HG02870 (cell line): ENCODE measurements around the gene XNDC1N.

Experiments used
- ATAC-seq: cut with Tn5 transposase; IDR thresholded peaks from one replicate; pipeline ENCODE4 v1.9.1; 2021; ENCODE audit warnings: mild to moderate bottlenecking, moderate library complexity; ENCODE audit not compliant: unreplicated experiment

Gene XNDC1N, protein sequence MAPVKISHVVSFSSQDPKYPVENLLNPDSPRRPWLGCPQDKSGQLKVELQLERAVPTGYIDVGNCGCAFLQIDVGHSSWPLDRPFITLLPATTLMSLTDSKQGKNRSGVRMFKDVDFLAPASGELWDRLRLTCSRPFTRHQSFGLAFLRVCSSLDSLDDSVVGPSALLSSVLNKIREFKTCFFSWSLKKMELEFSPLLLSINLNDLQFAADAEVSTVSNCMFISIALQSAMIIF

DNA sequence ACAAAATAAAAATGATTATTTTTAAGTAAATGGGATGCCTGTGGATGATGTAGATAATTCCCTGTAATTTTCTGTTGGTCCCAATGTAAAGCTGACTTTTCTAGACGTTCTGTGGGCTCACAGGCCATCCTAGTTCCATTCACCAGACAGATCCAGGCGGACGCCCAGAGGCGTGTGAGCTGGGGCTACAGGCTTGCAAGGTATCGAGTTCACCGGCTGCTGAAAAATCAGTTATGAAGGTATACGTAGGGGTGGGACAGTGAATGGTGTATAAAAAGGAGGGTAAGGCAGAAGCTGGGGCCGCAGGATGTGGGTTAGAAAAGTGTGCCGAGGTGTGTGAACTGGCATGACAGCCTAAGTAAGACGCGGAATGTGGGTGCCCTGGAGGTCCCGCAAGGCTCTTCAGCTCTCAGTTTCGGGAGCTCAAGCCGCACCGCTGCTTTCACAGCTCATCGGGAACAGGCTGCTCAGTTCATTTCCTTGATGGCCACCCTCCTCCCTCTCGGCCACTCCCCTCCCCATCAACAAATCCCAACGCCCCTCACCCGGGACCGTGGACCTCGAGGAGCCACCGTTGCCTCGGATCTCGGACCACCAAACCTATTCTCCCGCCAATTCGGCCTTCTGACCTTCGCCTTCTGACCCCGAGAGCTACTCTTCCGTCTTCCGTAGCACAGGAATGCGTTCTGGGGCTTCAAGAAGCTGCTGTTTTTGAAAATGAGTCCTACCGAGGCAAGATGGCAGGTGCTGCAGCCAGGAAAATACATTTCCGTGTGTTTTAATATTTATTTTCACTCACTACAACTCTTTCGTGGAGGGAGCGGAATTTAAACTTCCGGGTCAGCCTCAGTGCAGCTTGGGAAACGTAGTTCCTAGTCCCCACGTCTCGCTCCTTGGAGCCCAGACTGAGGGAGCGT lies at the start of gene XNDC1N:
Gene XNDC1N (minus strand): TSS at position 775 of the 917 bp plus-strand sequence. CDS start 5,241 bp downstream, outside the sequence.
- ATAC-seq, result peak; percentile 71

DNA sequence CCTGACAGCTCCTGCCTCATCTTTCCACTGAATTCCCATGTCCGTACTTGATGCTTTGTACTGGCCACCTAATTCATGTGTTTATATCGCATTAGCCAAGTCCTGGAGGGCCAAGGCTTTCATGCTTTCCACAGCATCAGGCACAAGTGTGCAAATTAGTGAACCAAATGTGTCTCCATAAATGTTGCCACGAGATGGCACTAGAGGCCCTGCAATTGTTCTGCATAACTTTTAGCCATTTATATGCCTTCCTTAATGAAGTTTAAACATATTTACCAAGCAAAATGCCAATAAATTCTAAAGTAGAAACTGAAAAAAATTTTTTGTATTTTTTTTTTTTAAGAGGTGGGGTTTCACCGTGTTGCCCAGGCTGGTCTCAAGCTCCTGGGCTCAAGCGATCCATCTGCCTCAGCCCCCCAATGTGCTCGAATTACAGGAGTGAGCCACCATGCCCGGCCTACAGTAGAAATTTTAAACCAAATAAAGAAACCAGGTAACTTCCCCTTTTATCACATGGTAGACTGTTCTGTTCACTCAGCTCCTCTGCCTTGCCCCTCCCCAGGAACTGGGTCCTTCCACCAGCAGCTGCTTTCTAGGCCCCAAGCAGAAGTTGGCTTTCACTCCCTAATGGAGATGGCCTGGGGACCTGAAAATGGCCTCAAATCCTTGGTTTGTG lies 49.5 kb upstream of the XNDC1N start:
- no peak for ATAC-seq

DNA sequence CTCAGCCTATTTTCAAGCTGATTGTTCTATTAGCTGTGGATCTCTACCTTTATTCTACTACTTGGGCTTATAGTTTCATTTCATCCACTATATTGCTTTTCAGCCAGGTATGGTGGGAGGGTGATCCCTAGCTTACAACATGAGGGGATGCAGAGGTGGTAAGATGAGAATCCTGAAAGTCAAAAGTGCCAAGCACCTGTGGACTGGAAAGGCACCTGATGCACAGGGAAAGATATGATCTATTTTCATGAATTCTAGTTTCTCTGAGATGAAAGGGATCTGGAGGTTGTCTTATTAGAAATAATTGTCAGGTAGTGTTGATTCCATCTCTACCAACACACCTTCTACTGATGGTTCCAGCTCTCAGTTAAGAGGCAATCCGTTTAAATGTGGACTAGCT lies 48.7 kb upstream of the XNDC1N start:
- ATAC-seq, result no peak

- no peak for ATAC-seq
These were observed 48.2 kb upstream of the XNDC1N start for GRCh38 chr11:71976551-71976950.

- no peak for ATAC-seq
These were observed 43.3 kb upstream of the XNDC1N start for GRCh38 chr11:71971680-71972079.

GRCh38 chr11:71964641-71965040 lies 36.2 kb upstream of the XNDC1N start:
- no peak for ATAC-seq

DNA sequence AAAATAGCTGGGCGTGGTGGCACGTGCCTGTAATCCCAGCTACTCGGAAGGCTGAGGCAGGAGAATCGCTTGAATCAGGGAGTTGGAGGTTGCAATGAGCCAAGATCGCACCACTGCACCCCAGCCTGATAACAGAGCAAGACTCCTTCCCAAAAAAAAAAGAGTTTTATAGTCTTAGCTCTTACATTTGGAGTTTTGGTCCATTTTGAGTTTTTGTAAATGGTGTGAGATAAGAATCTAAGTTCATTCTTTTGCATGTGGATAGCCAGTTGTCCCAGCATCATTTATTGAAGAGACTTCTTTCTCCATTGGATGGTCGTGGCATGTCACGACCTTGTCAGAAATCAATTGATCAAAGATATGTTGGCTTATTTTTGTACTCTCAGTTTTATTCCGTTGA lies 35.1 kb upstream of the XNDC1N start:
- ATAC-seq, result no peak

DNA sequence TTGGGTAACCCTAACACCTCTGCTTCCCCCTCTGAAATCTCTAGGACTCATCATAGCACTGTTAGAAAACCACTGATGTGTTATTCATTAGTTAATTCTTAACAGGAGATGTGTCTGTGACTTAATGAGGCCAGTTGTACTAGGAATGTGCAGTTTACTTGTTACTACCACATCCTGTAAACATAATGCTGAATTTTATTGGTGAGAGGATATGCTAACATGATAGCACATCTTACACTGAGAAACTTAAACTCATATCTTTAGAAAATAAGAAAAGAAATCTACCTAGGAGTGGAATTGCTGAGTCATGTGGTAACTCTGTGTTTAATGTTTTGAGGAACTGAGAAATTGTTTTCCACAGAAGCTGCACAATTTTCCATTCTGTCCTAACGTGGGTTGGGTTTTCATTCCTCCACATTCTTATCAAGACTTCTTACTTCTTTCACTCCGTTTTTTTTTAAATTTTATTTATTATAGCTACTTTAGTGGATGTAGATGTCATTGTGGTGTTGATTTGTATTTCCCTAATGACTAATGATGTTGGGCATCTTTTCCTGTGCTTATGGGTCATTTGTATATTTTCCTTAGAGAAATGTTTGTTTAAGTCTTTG lies 34.1 kb upstream of the XNDC1N start:
- peak; percentile 70 for ATAC-seq

DNA sequence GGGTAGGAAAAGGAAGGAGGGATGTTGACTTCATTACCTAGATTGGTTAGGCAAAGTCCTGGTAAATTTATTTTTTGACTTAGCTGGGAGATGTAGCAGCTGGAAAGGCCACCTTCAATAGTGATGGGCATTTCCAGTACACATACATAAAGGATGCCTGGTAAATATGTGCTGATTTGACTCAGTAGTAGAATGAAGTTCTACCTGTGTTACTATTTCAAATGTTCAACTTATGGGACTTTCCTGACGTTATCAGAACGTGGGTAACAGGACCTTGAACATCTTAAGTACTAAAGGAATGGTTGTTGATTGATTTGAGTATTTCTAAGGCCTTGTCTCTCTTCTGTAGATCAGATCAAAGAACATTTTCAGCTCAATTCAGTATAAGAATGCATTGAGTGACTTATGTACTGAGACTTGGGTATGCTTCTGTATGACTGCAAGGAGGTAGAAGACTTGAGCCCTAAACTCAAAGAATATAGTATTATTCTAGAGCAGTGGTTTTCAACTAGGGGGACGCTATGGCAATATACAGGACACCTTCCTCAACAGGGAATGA lies 27.6 kb upstream of the XNDC1N start:
- ATAC-seq, result no peak

DNA sequence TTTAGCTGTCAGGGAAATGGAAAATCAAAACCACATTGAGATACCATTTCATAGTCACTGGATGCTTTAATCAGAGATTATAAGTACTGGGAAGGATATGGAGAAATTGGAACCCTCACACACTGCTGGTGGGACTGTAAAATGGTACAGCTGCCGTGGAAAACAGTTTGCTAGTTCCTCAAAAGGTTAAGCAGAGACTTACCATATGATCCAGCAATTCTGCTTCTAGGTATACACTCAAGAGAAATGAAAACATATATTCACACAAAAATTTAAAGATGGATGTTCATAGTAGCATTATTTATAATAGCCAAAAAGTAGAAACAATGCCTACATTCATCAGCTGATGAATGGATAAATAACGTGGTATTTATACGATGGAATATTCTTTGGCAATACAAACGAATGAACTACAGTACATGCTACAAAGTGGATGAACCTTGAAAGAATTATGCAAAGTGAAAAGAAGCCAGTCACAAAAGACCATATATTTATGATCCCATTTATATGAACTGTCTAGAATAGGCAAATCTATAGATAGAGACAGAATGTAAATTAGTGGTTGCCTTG lies 23.4 kb upstream of the XNDC1N start:
- no peak for ATAC-seq

- ATAC-seq, result no peak
These were observed 20.6 kb upstream of the XNDC1N start for GRCh38 chr11:71949034-71949433.

DNA sequence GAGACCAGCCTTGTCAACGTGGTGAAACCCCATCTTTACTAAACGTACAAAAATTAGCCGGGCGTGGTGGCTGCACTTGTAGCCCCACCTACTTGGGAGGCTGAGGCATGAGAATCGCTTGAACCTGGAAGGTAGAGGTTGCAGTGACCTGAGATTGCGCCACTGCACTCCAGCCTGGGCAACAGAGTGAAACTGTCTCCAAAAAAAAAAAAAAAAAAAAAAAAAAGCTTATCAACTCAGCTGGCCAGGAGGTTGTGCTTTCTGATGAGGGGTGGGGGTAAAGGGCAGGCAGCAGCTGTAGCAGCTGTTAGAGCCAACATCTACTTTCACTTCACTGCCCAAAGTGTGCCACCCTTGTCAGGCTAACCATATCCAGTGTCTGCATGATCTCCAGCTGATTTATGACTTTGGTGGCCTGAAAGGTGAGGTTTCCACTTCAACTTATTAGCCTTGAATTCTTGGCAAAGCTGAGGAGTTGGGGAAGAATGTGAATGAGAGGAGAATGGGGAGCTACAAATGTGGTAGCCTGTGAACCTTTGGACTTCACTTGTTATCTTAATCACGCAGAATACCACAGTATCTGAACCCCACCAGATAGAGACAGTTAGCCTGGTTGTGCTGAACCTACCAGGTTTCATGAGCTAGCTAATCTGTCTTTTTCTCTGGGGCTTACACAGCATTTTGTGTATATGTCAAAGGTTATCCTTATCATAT lies 20.1 kb upstream of the XNDC1N start:
- no peak for ATAC-seq

- ATAC-seq, result no peak
These were observed 19.1 kb upstream of the XNDC1N start for GRCh38 chr11:71947498-71947897.

DNA sequence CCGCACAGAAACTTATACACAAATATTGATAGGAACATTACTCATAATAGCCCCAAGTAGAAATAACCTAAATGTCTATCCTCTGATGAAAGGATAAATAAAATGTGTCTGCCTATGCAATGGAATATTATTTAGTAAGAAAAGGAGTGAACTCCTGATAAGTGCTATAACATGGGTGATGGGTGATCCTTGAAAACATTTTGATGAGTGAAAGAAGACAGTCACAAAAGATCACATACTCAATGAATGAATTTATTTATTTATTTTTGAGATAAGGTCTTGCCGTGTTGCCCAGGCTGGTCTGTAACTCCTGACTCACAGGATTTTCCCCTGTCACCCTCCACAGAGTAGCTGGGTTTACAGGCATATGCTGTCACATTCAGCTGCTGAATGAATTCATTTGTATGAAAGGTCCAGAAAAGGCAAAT lies 17.8 kb upstream of the XNDC1N start:
- no peak for ATAC-seq

- ATAC-seq, result no peak
These were observed 12.3 kb upstream of the XNDC1N start for GRCh38 chr11:71940561-71941219.

DNA sequence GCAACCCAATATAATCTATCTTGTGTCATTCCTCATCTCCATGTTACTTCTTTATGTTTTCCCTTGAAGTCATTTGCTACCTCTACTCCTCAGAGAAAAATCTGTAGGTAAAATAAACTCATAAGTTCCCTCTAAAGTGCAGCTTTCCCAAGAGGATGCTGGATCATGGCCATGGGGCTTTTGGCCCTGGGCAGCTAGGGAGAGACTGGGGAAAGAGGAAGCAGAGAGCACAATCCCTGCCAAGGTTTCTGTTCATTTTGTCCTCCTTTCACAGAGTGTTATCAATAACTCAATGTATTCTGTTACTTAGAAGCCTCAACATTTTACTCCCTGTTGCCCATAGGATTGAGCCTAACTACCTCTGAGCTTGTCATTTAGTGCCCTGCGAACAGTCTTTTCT lies 9.4 kb upstream of the XNDC1N start:
- no peak for ATAC-seq

GRCh38 chr11:71936825-71937224 lies 8.4 kb upstream of the XNDC1N start:
- no peak for ATAC-seq

GRCh38 chr11:71935338-71935925 lies 7.0 kb upstream of the XNDC1N start:
- no peak for ATAC-seq

GRCh38 chr11:71934213-71934612 lies 5.8 kb upstream of the XNDC1N start:
- no peak for ATAC-seq
